Stimulated activated CD8-positive, alpha-beta memory T cell treated with anti-CD3 and anti-CD28 coated beads, Interleukin-4, amount 100 ng/mL, for 48 hours (primary cell): Measurements from ENCODE around the gene IER2.
A peak's percentile ranks its signal among the peaks of the same experiment; 100 is the strongest.

ENCODE experiments used
- DNase-seq: peaks from one replicate; pipeline ENCODE4 v3.0.0-alpha.2; 2020

The IER2 gene

DNA sequence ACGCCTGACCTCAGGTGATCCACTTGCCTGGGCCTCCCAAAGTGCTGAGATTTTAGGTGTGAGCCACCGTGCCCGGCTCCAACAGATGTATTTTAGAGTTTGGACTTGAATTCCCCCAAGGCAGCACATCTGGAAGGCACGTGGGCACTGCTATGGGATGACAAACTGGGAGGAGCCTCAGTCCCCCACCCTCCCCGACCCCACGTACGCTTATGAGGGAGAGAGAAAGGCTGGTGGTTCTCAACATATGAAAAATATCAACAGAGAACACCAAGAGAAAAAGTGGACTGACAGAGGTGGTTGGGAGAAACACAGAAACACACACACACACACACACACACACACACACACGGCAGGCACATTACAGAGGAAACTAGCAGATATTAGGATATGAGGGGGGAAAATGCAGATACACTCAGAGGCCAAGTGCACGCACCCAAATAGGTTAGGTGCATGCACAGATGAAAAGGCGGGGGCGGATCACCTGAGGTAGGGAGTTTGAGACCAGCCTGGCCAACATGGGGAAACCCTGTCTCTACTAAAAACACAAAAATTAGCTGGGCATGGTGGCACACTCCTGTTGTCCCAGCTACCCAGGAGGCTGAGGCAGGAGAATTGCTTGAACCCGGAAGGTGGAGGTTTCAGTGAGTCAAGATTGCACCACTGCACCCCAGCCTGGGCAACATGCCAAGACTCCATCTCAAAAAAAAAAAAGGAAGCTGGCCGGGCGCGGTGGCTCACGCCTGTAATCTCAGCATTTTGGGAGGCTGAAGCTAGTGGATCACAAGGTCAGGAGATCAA, 3.2 kb upstream of the IER2 start:
- no peak for DNase-seq

DNA sequence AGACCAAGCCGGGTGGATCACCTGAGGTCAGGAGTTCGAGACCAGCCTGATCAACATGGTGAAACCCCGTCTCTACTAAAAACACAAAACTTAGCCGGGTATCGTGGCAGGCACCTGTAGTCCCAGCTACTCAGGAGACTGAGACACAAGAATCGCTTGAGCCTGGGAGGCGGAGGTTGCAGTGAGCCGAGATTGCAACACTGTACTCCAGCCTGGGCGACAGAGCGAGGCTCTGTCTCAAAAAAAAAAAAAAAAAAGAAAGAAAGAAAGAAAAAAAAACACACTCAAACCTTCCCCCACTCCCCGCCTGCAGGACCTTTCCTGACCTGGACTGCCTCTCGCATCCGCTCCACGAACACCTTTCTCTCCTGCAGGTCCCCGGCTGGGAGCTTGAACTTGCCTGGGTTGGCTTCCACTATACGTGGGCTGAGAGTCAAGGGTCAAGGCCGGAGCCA, 1.0 kb upstream of the IER2 start:
- peak; percentile 33 for DNase-seq

DNA sequence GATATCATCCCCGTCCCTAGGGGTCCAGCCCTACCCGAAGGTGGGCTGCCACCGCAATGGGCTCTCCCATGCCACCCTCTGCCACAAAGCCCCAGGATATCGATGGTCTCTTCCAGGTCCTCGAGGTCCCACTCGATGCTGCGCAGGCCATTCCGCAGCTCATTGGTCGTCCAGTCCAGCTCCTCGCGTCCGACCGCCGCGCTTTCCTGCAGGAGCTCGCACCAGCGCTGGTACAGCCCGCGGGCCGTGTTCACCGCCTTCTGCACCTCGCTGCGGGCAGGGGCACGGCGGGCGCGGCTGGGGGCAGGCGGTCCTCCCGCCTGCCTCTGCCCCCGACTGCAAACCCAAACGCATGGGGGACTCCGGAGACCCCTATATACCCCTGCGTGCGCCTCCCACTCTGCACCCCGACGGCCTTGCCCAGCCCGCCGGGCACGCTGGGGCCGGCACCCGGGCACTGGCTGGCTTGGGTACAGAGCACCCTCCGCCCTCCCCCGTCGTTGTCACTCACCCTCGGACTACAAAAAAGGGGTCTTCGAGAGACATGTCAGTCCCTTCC, 504 bp upstream of the IER2 start:
- DNase-seq, result peak; percentile 61

DNA sequence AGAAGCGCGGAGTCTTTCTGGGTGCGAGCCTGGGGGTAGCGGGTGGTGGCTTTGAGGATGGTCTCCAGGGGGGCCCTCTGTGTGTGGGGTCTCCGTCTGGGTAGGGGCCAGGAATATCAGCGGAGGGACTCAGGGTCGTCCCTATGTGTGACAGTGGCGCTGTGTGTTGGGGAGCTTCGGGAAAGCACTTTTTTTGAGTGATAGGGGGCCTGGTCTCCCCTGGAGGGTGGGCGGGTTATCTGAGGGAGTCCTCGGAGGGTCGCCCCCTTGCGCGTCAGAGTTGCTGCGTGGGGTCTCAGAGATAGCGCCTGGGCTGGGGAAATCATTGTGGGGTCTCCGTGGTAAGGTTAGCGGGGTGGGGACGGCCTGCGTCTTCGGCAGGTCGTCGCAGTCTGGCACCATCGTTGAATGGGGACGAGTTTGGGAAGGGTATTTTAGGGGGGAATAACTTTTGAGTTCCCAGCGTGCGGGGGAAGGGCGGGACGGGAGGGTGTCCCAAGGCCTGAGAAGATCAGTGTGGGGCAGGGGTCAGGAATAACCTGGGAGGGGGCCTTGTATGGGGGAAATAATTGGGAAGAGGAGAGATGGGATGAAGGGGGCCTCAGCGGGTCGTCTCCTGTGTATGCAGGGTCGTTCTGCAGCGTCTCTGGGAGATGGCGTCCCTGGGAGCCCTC, 857 bp downstream of the IER2 start:
- DNase-seq, result peak; percentile 57

DNA sequence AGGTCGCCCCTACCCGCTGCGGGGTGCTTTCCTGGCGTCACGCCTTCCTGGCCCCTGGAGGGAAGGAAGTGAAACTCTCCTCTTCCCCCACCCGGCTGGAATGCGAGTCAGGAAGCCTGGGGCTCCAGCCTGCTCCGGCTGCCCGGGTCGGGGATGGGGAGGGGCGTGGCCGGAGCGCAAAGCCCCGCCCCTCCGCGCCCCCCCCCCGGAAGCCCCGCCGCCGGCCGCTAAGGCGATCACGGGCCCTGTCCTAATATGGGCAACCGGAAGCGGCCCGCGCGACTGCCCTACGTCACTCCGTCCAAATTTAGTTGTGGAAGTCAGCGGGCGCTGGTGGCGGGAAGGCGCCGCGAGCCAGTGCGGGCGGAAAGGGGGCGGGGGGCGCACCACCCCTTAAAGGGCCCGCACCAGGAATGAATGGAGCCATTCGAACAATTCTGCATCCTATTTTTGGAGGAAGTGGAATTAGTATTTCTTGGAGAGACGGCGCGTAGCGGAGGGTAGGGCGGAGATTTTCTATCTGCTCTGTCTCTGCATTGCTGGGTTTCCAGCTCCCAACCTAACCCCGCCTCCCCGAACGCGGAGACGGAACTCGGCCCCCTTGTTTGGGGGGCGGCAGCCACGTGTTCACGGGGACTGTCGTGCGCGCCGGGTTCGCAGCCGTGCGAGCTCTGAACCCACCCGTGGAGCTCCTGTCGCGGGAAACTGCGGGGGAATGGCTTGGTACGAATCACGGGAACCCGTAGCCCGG, 1.6 kb downstream of the IER2 start:
- peak; percentile 96 for DNase-seq

DNA sequence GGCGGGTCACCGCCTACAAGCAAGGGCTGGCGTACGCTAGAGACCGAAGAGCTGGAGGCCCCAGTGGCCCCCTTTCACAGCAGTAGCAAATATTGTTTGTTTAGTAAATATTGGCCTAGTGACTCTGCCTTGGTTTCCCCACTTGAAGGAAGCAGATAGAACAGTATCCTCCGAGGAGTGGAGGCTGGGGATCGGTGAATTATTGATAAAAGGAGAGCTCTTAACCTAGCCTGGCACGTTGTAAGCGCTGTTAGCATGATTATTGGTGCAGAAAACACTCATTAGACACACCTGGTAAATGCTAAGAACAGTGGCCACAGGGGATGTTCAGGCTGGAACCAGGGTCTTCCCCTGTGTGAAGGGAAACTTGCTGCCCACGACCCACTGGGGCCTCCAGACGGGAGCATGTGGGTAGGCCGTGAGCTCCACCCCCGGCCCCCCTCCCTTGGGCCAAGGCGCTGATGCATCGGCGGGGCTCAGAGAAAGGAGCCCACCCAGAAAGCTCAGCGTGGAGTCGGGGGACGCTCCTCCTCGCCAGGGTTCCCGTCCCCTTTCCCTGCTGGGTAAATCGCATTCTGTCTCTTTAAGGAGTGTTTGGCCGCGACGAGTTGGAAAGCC, 2.3 kb downstream of the IER2 start:
- no peak for DNase-seq

DNA sequence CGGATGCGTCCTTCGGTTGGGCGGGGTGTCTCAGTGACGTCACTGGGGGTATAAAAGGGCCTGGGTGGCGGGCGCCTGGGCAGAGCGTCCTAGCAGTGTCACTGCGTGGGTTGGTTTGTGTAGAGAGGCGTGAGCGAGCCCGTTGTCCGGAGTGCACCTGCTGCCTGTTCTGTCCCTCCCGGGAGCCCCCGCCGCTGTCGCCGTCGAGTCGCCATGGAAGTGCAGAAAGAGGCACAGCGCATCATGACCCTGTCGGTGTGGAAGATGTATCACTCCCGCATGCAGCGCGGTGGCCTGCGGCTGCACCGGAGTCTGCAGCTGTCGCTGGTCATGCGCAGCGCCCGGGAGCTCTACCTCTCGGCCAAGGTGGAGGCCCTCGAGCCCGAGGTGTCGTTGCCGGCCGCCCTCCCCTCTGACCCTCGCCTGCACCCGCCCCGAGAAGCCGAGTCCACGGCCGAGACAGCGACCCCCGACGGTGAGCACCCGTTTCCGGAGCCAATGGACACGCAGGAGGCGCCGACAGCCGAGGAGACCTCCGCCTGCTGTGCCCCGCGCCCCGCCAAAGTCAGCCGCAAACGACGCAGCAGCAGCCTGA, 2.9 kb downstream of the IER2 start:
- peak; percentile 99 for DNase-seq

DNA sequence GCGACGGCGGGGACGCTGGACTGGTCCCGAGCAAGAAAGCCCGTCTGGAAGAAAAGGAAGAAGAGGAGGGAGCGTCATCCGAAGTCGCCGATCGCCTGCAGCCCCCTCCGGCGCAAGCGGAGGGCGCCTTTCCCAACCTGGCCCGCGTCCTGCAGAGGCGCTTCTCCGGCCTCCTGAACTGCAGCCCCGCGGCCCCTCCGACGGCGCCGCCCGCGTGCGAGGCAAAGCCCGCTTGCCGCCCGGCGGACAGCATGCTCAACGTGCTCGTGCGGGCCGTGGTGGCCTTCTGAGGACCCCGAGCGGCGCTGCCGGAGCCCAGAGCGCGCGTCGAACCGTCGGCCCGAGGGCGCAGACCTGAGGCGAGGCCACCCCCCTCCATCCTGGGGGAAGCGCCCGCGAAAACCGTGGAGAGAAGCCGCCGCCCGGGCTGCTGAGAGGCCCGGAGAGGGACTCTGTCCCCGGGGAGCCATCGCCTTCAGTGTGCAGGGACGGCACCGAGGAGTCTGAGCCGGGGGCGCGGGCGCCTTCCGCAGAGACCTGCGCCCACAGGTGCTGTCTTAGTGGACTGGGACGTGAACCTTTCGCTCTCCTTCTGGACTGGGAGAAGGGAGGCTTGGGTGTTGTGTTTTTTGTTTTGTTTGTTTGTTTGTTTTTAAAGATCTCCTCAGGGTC, 3.5 kb downstream of the IER2 start:
- no peak for DNase-seq

DNA sequence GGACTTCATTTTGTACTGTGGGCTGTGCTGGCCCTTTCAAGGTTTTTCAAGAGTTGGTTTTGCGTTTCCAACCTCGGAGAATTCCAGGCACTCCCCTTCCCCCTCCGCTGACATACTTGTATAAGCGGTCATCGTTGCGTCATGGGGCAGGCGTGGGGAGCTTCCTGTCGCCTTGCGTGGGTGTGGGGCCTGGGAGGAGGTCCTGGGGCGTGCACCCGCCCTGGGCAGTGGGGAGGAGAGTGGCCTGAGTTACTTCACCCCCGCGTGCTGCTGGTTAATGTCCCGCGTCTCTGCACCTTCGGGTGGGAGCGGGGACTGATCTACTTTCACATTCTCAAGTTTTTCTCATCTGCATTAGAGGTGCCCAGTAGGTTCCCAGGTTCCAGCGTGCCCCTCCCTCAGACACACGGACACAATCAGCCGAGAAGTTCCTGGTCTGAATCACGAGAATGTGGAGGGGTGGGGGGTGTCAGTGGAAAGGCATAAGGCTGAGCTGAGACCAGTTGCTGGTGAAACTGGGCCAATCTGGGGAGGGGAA, 4.1 kb downstream of the IER2 start:
- peak; percentile 86 for DNase-seq

DNA sequence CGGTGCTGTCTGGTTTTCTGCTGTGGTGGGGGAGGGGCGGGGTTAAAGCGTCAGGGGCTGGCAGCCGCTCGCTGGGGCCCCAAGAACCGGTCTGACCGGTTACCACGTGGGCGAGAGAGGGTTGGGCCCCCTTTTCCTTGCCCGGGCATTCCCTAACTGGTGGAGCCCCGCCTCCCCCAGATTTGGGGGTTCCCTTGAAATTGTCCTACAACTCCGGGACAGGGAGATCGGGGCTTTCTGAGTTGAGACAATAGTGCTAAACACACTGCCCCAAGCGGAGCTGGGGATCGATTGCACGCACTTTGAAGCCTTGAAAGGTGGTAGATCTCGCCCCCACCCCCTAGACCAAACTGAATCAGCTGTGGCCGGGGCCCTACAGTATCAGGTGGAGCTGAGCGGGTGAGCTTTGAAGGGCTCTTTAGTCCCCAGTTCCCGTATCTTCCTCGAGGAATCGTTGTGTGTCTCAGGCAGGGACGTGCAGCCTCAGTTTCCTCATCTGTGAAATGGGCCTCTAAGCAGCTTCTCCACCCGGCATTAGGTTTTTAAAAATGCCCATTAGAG, 4.8 kb downstream of the IER2 start:
- DNase-seq, result peak; percentile 85

DNA sequence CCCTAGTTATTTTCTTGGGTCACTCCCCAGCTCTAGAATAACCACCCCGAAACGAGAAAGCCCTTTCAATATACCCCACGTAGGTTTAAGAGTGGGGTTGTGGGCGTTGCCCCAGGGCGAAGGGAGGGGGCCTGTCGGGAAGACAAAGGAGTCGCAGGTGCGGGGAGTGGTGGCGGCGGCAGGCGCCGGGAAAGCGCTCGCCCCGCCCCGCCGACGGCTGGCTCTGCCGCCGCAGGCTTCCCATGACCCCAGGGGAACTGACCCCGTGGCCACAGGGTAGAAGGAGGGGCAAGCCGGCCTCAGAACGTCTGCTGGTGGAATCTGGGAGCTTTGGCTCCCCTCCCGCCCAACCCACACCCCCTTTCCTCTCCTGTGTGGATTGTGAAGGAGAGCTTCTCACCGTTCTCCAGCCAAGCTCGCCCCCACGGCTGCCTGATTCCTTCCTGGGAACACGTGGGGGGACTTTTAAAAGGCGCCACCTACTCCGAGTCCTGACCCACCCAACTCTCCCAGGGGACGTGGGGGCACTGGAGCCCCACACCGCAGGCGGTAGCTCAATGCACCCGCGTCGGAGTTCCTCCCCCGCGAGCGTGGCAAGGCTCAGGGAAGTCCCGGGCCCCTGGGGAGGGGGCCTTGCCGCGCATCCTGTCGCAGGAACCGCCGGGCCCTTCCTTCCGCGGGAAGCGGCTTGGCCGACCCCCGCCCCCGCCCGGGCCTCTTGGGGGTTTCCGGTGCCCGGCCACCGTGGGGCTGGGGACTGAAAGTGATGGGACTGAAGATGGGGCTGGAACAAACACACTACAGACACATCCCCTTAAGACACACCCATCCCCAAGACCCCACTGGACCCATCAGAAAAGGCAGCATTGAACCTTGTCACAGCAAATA, 5.5 kb downstream of the IER2 start:
- peak; percentile 81 for DNase-seq

DNA sequence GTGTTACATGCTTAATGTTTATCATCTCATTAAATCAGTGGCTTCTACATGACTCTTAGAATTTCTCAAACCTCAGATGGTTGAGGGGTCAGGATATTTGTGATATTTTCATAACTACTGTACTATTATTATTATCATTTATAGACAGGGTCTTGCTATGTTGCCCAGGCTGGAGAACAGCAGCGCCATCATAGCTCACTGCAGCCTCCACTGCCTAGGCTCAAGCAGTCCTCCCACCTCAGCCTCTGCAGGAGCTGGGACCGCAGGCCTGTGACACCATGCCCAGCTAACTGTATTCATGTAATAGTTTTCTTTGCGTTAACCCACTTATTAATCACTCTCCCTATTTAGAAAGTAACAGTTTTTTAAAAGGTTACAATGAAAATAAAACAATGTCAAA, 9.5 kb downstream of the IER2 start:
- no peak for DNase-seq

DNA sequence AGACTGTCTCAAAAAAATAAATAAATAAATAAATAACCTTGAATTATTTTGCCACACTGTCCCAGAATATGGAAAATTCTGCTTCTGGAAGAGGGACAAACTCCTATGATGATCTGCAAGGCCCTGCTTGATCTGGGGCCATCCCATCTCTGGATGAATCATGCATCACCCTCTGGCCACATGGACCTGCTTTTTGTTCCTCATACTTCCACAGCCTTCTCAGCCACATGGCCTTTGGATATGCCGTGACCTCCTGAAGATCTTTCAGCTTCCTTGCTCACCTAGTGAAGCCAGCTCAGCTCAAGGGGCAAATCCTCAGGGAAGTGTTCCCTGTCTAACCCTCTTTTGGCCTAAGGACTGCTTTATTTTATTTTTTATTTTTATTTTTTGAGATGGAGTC, 10.3 kb downstream of the IER2 start:
- no peak for DNase-seq

DNA sequence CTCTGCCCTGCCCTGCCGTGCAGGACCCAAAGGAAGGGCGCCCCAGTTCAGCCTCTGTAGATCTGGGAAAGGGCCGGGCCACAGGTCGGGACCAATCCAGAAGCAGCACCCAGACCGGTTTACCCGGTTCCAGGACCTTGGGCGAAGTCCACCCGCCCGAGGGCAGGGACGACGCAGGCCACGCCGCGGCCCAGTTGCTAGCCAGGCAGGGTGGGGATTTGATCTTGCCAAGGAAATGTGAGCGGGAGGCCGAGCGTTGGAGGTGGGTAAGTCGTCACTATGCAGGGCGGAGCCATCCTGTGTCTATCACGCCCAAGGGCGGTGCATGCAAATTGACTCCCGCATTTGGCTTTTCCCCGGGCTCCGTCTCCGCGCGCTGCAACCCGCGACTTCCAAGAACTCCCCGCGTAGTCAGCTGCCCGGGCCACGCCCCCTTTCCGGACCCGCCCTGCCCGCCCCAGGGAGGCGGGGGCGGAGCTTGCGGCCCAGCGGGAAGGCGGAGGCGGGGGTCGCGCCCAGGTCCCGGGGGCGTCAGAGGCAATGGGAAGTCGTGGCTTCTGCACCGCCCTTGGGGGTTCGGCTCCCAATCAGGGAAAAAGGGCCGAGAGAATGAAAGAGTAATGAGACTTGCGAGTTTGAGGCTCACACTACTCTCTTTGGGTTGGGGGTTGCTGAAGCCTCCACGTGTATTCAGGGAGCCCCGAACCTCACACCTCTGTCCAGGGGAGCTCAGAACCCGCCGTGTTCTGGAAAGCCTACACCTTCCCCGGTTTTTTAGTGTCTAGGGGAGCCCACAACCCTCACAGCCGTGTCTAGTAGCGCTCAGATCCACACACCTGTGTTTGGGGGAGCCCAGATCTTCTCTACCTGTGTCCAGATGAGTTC, 12.8 kb downstream of the IER2 start:
- peak; percentile 95 for DNase-seq

DNA sequence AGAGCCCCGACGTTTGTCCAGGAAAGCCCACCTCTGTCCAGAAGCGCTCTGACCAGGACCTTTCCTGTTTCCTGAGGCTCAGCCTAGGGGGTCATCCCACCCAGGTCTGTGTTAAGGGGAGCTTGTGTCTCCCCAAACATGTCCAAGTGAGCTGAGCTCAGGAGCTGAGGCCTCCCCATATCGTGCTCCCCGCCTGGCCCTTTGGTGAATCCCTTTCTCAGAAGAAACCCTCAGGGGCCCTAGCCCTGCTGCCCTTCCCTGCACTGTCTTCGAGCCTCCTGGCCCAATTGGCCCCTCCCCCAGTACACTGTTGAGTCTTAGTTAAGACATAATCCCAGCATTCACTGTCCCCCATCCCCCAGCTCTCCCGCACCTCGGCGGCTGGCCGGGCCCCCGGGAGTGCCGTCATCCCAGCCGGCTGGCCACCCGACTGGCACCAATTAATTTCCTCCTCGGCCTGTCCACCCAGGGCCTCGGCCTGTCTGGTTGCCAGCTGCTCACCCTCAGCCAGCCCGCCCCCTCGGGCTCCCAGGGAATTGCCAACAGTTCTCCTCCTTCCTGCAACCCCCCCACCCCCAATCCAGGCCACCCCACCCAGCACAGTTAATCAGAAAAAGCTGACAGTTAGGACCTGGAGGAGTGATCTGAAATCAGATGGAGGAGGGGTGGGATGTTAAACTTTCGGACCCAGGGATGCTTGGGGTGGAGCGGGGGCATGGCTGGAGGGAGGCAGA, 13.6 kb downstream of the IER2 start:
- peak; percentile 69 for DNase-seq

DNA sequence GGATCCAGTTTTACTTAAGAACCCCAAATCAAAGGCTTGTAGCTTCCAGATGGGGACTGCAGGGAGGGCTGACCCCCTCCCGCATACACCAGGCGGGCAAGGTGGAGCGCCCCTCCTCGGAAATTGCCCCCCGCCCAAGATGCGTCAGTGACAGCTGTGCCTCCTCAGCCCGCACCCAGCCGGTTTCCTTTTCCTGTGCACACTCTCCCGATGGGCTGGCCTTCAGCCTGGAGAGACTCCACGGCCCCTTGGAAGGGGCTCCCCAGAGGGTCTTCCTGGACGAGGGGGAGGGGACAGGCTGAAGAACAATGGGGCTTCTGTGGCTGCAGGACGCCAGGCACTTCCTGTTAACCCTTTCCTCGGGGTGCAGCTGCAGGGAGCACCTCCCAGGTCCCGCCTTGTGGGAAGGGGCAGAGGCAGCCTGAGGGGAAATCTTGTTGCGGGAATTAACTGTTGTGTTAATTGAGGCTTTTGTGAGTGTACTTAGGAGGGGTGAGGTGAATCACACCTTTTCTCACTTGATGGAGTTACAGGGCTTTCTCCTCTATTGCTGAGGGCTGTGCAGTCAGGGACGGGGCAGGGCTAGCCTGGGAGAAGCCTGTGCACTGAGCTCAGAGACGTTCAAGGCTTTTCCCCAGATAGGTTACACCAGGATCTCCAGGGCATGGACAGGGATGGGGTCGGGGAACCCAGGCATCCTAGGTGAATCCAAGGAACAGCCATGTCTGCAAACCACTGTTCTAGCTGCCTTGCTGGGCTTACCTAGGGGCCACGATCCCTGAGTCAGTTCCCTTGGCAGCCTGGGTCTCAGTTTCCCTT, 14.3 kb downstream of the IER2 start:
- DNase-seq, result peak; percentile 60
